ENCODE measurements around the gene ZNF3.

The ZNF3 gene

GRCh38 chr7:100048680-100049079, 32.8 kb downstream of the ZNF3 start:
- DNase-seq = no peak

- DNase-seq = no peak
These were observed 36.8 kb downstream of the ZNF3 start for GRCh38 chr7:100044718-100045117.

- no peak for DNase-seq
These were observed 40.9 kb downstream of the ZNF3 start for GRCh38 chr7:100040575-100040974.

DNA sequence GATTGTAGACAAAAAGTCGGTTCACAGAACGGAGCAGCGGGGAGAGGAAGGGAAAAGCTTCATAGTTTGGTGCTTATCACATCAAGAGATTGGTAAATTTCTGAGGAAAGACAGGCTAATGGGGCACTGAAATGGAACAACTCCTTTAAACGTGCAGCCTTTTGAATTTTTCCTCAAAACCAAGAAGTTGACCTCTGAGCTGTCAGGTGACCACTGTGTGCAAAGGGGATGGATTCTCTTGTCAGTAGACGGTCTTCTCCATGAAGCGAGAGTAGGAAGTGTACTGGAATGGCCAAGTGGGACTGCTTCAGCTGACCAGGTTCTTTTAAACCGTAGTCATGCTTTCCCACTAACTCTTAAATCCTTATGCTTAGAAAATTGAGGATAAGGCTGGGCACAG, 43.2 kb downstream of the ZNF3 start:
- no peak for DNase-seq

DNA sequence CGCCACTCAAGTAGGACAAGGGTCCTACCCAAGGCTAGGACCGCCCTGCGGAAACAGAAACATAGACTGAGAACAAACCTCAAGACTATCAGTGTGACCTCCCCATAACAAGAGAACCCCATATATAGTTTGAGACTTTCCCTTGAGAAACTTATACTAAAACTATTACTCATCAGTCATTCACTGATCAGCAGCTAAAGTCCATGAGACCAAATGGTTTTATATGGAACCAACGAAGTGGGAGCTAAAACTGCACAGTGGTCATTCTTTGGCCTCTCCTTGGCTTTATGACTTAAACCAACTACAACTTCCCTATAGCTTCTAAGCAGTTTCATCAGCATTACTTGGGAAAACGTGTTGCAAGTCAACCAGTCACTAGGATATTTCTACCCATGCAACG, 45.6 kb downstream of the ZNF3 start:
- DNase-seq = no peak

DNA sequence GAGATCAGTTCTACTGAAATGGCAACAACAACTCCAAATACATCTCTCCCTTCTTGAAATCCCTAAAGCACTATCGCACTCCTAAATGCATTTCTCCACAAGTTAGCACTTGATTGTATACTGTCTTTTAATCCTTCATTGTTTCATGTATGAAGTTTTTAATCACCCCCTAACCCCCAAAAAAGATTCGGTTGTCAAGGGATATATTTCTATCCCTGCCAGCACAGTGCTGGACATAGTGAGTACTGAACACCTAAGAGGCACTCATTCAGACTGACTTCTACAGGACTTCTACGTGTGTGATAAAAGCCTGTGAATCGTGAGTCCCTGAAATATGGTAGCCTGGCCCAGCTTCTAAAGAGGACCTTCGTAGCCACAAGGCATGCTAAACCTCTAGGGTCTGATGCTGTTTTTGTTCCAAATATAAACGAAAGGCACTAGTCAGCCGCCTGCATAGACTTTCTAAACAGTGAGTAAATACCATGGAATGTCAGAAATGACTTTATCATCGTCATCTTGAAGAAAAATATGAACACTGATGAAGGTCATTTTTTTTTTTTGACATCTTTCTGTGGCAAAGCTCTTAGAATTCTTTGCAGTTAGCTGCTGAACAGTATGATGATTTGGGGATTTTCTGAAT, 46.5 kb downstream of the ZNF3 start:
- DNase-seq = no peak

DNA sequence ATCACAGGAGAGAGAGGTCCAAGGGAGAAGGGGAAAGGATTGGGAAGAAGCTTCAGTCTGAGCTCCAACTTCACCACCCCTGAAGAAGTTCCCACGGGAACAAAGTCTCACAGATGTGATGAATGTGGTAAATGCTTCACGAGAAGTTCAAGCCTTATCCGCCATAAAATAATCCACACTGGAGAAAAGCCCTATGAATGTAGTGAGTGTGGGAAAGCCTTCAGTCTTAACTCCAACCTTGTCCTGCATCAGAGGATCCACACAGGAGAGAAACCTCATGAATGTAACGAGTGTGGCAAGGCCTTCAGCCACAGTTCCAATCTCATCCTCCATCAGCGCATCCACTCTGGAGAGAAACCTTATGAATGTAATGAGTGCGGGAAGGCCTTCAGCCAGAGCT, 48.0 kb downstream of the ZNF3 start:
- DNase-seq = no peak

- no peak for DNase-seq
These were observed 51.9 kb downstream of the ZNF3 start for GRCh38 chr7:100029596-100029995.

DNA sequence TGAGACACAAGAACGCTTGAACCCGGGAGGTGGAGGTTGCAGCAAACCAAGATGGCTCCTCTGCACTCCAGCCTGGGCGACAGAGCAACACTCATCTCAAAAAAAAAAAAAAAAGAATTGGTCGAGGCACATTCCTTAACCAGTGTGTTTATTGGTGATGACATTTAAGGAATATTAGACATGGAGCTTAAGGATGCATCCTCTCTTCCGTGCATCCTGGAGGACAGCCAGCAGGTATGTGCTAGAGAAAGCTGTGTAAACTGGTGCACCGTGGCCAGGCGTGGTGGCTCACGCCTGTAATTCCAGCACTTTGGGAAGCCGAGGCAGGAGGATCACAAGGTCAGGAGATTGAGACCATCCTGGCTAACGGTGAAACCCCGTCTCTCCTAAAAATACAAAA, 54.3 kb downstream of the ZNF3 start:
- no peak for DNase-seq

GRCh38 chr7:100024020-100024619, 57.4 kb downstream of the ZNF3 start:
- DNase-seq = no peak

DNA sequence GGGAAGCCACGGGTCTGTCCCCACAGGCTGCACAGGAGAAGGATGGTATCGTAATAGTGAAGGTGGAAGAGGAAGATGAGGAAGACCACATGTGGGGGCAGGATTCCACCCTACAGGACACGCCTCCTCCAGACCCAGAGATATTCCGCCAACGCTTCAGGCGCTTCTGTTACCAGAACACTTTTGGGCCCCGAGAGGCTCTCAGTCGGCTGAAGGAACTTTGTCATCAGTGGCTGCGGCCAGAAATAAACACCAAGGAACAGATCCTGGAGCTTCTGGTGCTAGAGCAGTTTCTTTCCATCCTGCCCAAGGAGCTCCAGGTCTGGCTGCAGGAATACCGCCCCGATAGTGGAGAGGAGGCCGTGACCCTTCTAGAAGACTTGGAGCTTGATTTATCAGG, 58.0 kb downstream of the ZNF3 start:
- DNase-seq = no peak

DNA sequence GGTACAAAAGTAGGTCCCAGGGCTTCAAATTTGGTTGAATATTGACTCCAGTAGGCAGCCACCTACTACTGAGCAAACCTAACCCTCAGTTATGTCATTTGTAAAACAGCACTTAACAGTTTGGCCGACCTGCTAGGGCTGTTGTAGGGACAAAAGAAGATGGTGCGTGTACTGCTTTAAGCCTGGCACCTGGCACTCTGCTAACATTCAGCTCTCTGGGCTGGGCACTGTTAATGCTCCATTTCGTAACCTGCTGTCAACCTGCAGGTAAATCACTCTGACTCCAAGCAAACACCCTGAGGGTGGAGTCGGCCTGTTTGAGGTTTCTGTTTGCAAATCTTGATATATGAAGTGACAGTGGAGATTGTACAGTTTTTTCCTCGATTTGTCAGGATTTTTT, 58.9 kb downstream of the ZNF3 start:
- DNase-seq = no peak

- peak; percentile 50 for DNase-seq
These were observed 60.2 kb downstream of the ZNF3 start for GRCh38 chr7:100021297-100021696.
